Hepatocyte (in vitro differentiated cells): Measurements from ENCODE around the gene MACC1. TPM values are rescaled to one million over a fixed set of nuclear protein-coding genes. Genes with fewer than 3 reads are reported as not detected.

Experiments used
- DNase-seq: peaks from one replicate; pipeline ENCODE4 v3.0.0-alpha.2; 2016; ENCODE audit warnings: low spot score
- H2AFZ ChIP-seq: fragments of 200-600 bp; sonication (generic); 2 replicates; pipeline ENCODE4 v1.6.0; 2016; ENCODE audit warnings: antibody characterized with exemption, mild to moderate bottlenecking
- H3K27ac ChIP-seq: fragments of 200-600 bp; sonication (generic); 2 replicates; pipeline ENCODE4 v1.5.1; 2016; ENCODE audit warnings: mild to moderate bottlenecking
- H3K27me3 ChIP-seq: fragments of 200-600 bp; sonication (generic); 2 replicates; pipeline ENCODE4 v1.6.1; 2016
- H3K36me3 ChIP-seq: fragments of 200-600 bp; sonication (generic); replicated peaks from 2 replicates; pipeline ENCODE4 v1.5.1; 2016; ENCODE audit warnings: low read depth; ENCODE audit not compliant: insufficient read depth
- H3K4me1 ChIP-seq: fragments of 200-600 bp; sonication (generic); 2 replicates; pipeline ENCODE4 v1.5.1; 2016; ENCODE audit warnings: mild to moderate bottlenecking, moderate library complexity; ENCODE audit not compliant: insufficient read depth
- H3K4me2 ChIP-seq: fragments of 200-600 bp; sonication (generic); 2 replicates; pipeline ENCODE4 v1.6.0; 2016
- H3K4me3 ChIP-seq: fragments of 200-600 bp; sonication (generic); 2 replicates; pipeline ENCODE4 v1.5.1; 2016; ENCODE audit warnings: mild to moderate bottlenecking
- H3K79me2 ChIP-seq: fragments of 200-600 bp; sonication (generic); 2 replicates; pipeline ENCODE4 v1.6.0; 2017; ENCODE audit warnings: mild to moderate bottlenecking
- H3K9me2 ChIP-seq: fragments of 200-600 bp; sonication (generic); replicated peaks from 2 replicates; pipeline ENCODE4 v1.6.0; 2017; ENCODE audit warnings: mild to moderate bottlenecking; ENCODE audit not compliant: insufficient read depth
- H3K9me3 ChIP-seq: fragments of 200-600 bp; sonication (generic); 2 replicates; pipeline ENCODE4 v1.5.1; 2016; ENCODE audit warnings: low read depth, mild to moderate bottlenecking
- H4K20me1 ChIP-seq: fragments of 200-600 bp; sonication (generic); 2 replicates; pipeline ENCODE4 v1.6.0; 2016; ENCODE audit warnings: mild to moderate bottlenecking; ENCODE audit not compliant: insufficient read depth, poor library complexity, severe bottlenecking
- CTCF ChIP-seq: fragments of 200-600 bp; sonication (generic); IDR thresholded peaks from 2 replicates; pipeline ENCODE4 v1.5.1; 2016; ENCODE audit warnings: antibody characterized with exemption, mild to moderate bottlenecking; ENCODE audit not compliant: poor library complexity
- EZH2 ChIP-seq: fragments of 200-600 bp; sonication (generic); IDR thresholded peaks from 2 replicates; pipeline ENCODE4 v1.6.1; 2016; ENCODE audit warnings: antibody characterized with exemption, mild to moderate bottlenecking, borderline replicate concordance
- EZH2phosphoT487 ChIP-seq: fragments of 200-600 bp; sonication (generic); IDR thresholded peaks from one replicate; pipeline ENCODE4 v1.6.1; 2018; ENCODE audit warnings: antibody characterized with exemption, mild to moderate bottlenecking, low read depth, moderate library complexity; ENCODE audit not compliant: unreplicated experiment, severe bottlenecking
- WGBS: methylation state at CpG from one replicate; pipeline ENCODE4 v1.1.6; 2016; ENCODE audit warnings: low lambda C conversion rate; ENCODE audit errors: missing lambda C conversion rate; 5-methylcytosine and 5-hydroxymethylcytosine counted together
- polyA plus RNA-seq: library from polyadenylated mRNA; unstranded; fragments of >200 nt; fragmentation: Nextera tagmentation; extraction: Ambion mirVana; gene quantifications from 2 replicates; pipeline ENCODE4 v1.2.1, GENCODE V29; 2016
- total RNA-seq: library from RNA; depleted of rRNA; stranded (reverse); fragments of >200 nt; gene quantifications from 2 replicates; pipeline ENCODE4 v1.2.3, GENCODE V29; 2014

MACC1 gene
- total and polyA plus RNA-seq, 2 experiments from 2014 or later = 6.9 to 46.0 TPM

GRCh38 chr7:20232848-20233247 is 15.7 kb upstream of the MACC1 start:
- no peaks in the 10 kb centered on the region for H3K27me3 ChIP-seq
- H3K36me3 ChIP-seq = no peaks in the 10 kb centered on the region
- H3K9me3 ChIP-seq = no peaks in the 10 kb centered on the region
- H3K27ac ChIP-seq = no peak overlapping the region
- no peak overlapping the region for H3K4me2 ChIP-seq
- WGBS = 92% methylated on average over 1 of the region's 1 CpG
- no peaks in the 10 kb centered on the region for H4K20me1 ChIP-seq
- no peak for TF ChIP-seq EZH2phosphoT487
- TF ChIP-seq CTCF = no peak
- no peak for TF ChIP-seq EZH2
- H3K4me3 ChIP-seq = no peak overlapping the region
- no peaks in the 10 kb centered on the region for H3K4me1 ChIP-seq
- H2AFZ ChIP-seq = no peak overlapping the region
- H3K9me2 ChIP-seq = no peaks in the 10 kb centered on the region
- no peaks in the 10 kb centered on the region for H3K79me2 ChIP-seq
- no peak for DNase-seq

GRCh38 chr7:20229646-20230500 is 12.7 kb upstream of the MACC1 start:
- no peaks in the 10 kb centered on the region for H3K27me3 ChIP-seq
- no peaks in the 10 kb centered on the region for H3K4me1 ChIP-seq
- no peak overlapping the region for H3K4me2 ChIP-seq
- H3K4me3 ChIP-seq = no peak overlapping the region
- H4K20me1 ChIP-seq = no peaks in the 10 kb centered on the region
- DNase-seq = no peak
- no peaks in the 10 kb centered on the region for H3K9me3 ChIP-seq
- H3K27ac ChIP-seq = no peak overlapping the region
- H3K79me2 ChIP-seq = no peaks in the 10 kb centered on the region
- no peak overlapping the region for H2AFZ ChIP-seq
- WGBS = 75% methylated on average over 7 of the region's 7 CpGs
- H3K9me2 ChIP-seq = no peaks in the 10 kb centered on the region
- TF ChIP-seq EZH2 = no peak
- TF ChIP-seq EZH2phosphoT487 = no peak
- no peak for TF ChIP-seq CTCF
- H3K36me3 ChIP-seq = no peaks in the 10 kb centered on the region

- Histone ChIP-seq H3K79me2 (no peaks in the 10 kb centered on the region), H3K4me2 (no peak overlapping the region), H3K9me3 (no peaks in the 10 kb centered on the region), H3K27me3 (no peaks in the 10 kb centered on the region), H4K20me1 (no peaks in the 10 kb centered on the region), H3K9me2 (no peaks in the 10 kb centered on the region), H3K36me3 (no peaks in the 10 kb centered on the region), H2AFZ (no peak overlapping the region), H3K4me3 (no peak overlapping the region), H3K4me1 (no peaks in the 10 kb centered on the region), H3K27ac (no peak overlapping the region)
- TF ChIP-seq EZH2 (no peak), CTCF (no peak), EZH2phosphoT487 (no peak)
- 91% methylated on average over 3 of the region's 3 CpGs for WGBS
- no peak for DNase-seq
These were observed 11.9 kb upstream of the MACC1 start for GRCh38 chr7:20229081-20229480.
